IMR-90 (cell line): ENCODE data around the gene ZNF71. TPM values are rescaled to one million over a fixed set of nuclear protein-coding genes. Genes with fewer than 3 reads are reported as not detected.

Experiments used
- ATAC-seq: fragments of 200-7000 bp; cut with Tn5 transposase; 2 replicates; pipeline ENCODE4 v1.9.1; 2020; ENCODE audit warnings: low read depth, mild to moderate bottlenecking, moderate library complexity
- BruUV-seq: library from RNA; stranded (reverse); fragments of 400-500 nt; replicated peaks from 2 replicates; lab custom pipeline; 2021; lab: Mats Ljungman, UMichigan
- CTCF ChIA-PET: fragments of 300-600 bp; formaldehyde crosslinking; extraction: SDS; loops from one replicate; lab custom pipeline; 2021; ENCODE audit warnings: antibody characterized with exemption; lab: Yijun Ruan, JAX
- POLR2A ChIA-PET: fragments of 300-600 bp; sonication (Branson Sonifier 250); formaldehyde crosslinking; loops from one replicate; lab custom pipeline; 2022; ENCODE audit warnings: antibody characterized with exemption; ENCODE audit not compliant: unreplicated experiment; lab: Charles Lee
- DNase-seq: peaks from one replicate; pipeline ENCODE4 v3.0.0; 2013
- H2AFZ ChIP-seq: replicated peaks from 2 replicates; pipeline ENCODE3; 2013; ENCODE audit warnings: low read length, mild to moderate bottlenecking; ENCODE audit not compliant: poor library complexity
- H2AK5ac ChIP-seq: 2 replicates; pipeline ENCODE4 v1.6.1; 2013; ENCODE audit warnings: low read depth, low read length, inconsistent platforms
- H2AK9ac ChIP-seq: replicated peaks from 2 replicates; pipeline ENCODE3; 2013; ENCODE audit warnings: mild to moderate bottlenecking, low read depth, low read length, moderate library complexity; ENCODE audit not compliant: poor library complexity
- H2BK120ac ChIP-seq: 2 replicates; pipeline ENCODE4 v1.6.1; 2013; ENCODE audit warnings: low read depth, low read length, inconsistent platforms
- H2BK15ac ChIP-seq: 3 replicates; pipeline ENCODE4 v1.6.1; 2013; ENCODE audit warnings: low read depth, low read length, inconsistent platforms
- H2BK20ac ChIP-seq: 2 replicates; pipeline ENCODE4 v1.6.1; 2013; ENCODE audit warnings: low read depth, mild to moderate bottlenecking, inconsistent platforms, low read length, moderate library complexity
- H2BK5ac ChIP-seq: 2 replicates; pipeline ENCODE4 v1.6.1; 2013; ENCODE audit warnings: mild to moderate bottlenecking, low read depth, low read length, inconsistent platforms; ENCODE audit not compliant: poor library complexity, severe bottlenecking
- H3K14ac ChIP-seq: replicated peaks from 2 replicates; pipeline ENCODE4 v1.6.1; 2013; ENCODE audit warnings: low read depth, low read length, inconsistent platforms
- H3K18ac ChIP-seq: 2 replicates; pipeline ENCODE4 v1.6.1; 2013; ENCODE audit warnings: low read depth, low read length, control low read depth
- H3K23ac ChIP-seq: 2 replicates; pipeline ENCODE4 v1.6.1; 2013; ENCODE audit warnings: low read depth, low read length, inconsistent platforms
- H3K27ac ChIP-seq: 2 replicates; pipeline ENCODE4 v1.5.1; 2013; ENCODE audit warnings: mild to moderate bottlenecking, control low read depth, low read length; ENCODE audit not compliant: insufficient read depth
- H3K27me3 ChIP-seq: 2 replicates; pipeline ENCODE4 v1.6.1; 2013; ENCODE audit warnings: low read length; ENCODE audit not compliant: control insufficient read depth, insufficient read depth
- H3K36me3 ChIP-seq: 2 replicates; pipeline ENCODE4 v1.6.1; 2013; ENCODE audit warnings: low read length, mixed read lengths; ENCODE audit not compliant: control insufficient read depth, insufficient read depth
- H3K4ac ChIP-seq: 2 replicates; pipeline ENCODE4 v1.6.1; 2013; ENCODE audit warnings: low read depth, low read length, inconsistent platforms
- H3K4me1 ChIP-seq: 2 replicates; pipeline ENCODE4 v1.6.1; 2013; ENCODE audit warnings: low read length, mixed read lengths; ENCODE audit not compliant: control insufficient read depth, insufficient read depth
- H3K4me2 ChIP-seq: 2 replicates; pipeline ENCODE4 v1.6.1; 2013; ENCODE audit warnings: low read depth, mild to moderate bottlenecking, control low read depth, low read length, moderate library complexity
- H3K4me3 ChIP-seq: 2 replicates; pipeline ENCODE4 v1.5.1; 2013; ENCODE audit warnings: low read depth, mild to moderate bottlenecking, control low read depth, low read length, moderate library complexity; ENCODE audit not compliant: insufficient read depth
- H3K56ac ChIP-seq: 2 replicates; pipeline ENCODE4 v1.6.1; 2013; ENCODE audit warnings: low read length, inconsistent platforms; ENCODE audit not compliant: insufficient read depth; ENCODE audit errors: extremely low read depth
- H3K79me1 ChIP-seq, 2 experiments: 2 replicates each; pipeline ENCODE4 v1.6.1; 2013; ENCODE audit warnings: low read length in 2 of 2, inconsistent platforms in 1 of 2, low read depth in 1 of 2
- H3K9ac ChIP-seq: 2 replicates; pipeline ENCODE4 v1.6.1; 2013; ENCODE audit warnings: low read depth, low read length, control low read depth
- H3K9me1 ChIP-seq: 2 replicates; pipeline ENCODE4 v1.6.1; 2013; ENCODE audit warnings: low read length, inconsistent platforms; ENCODE audit not compliant: insufficient read depth
- H3K9me3 ChIP-seq: 2 replicates; pipeline ENCODE4 v1.6.1; 2013; ENCODE audit warnings: low read length; ENCODE audit not compliant: control insufficient read depth, insufficient read depth
- H4K20me1 ChIP-seq: 2 replicates; pipeline ENCODE4 v1.6.1; 2013; ENCODE audit warnings: low read length, inconsistent platforms; ENCODE audit not compliant: insufficient read depth
- H4K5ac ChIP-seq: 2 replicates; pipeline ENCODE4 v1.6.1; 2013; ENCODE audit warnings: mild to moderate bottlenecking, low read depth, low read length, control low read depth
- H4K8ac ChIP-seq, 2 experiments: 2 replicates each; pipeline ENCODE4 v1.6.1; 2013; ENCODE audit warnings: low read depth in 2 of 2, low read length in 2 of 2, control low read depth in 1 of 2, inconsistent platforms in 1 of 2
- H4K91ac ChIP-seq: 2 replicates; pipeline ENCODE4 v1.6.1; 2013; ENCODE audit warnings: low read depth, low read length, inconsistent platforms; ENCODE audit not compliant: insufficient read depth
- BHLHE40 ChIP-seq: fragments of 150-350 bp; IDR thresholded peaks from 2 replicates; pipeline ENCODE4 v1.6.1; 2016; ENCODE audit warnings: mild to moderate bottlenecking, low read depth, low read length
- CEBPB ChIP-seq: IDR thresholded peaks from 2 replicates; pipeline ENCODE4 v1.6.1; 2012; ENCODE audit warnings: low read depth, low read length, improper control_type of control experiment
- CHD1 ChIP-seq: IDR thresholded peaks from 2 replicates; pipeline ENCODE4 v1.6.1; 2012; ENCODE audit warnings: low read depth, low read length, improper control_type of control experiment
- CTCF ChIP-seq: conservative IDR thresholded peaks from 2 replicates; pipeline ENCODE4 v1.5.1; 2012; ENCODE audit warnings: mild to moderate bottlenecking, low read depth, low read length, improper control_type of control experiment
- ELK1 ChIP-seq: fragments of 150-350 bp; IDR thresholded peaks from 2 replicates; pipeline ENCODE4 v1.6.1; 2016; ENCODE audit warnings: low read depth, mild to moderate bottlenecking, low read length, moderate library complexity, borderline replicate concordance
- FOS ChIP-seq: fragments of 150-350 bp; IDR thresholded peaks from 2 replicates; pipeline ENCODE4 v1.6.1; 2016; ENCODE audit warnings: low read depth, low read length
- MAFK ChIP-seq: IDR thresholded peaks from 2 replicates; pipeline ENCODE4 v1.6.1; 2012; ENCODE audit warnings: low read depth, low read length, improper control_type of control experiment
- MXI1 ChIP-seq: IDR thresholded peaks from 2 replicates; pipeline ENCODE4 v1.6.1; 2012; ENCODE audit warnings: low read depth, mild to moderate bottlenecking, low read length, moderate library complexity, borderline replicate concordance
- NFE2L2 ChIP-seq: fragments of 150-350 bp; IDR thresholded peaks from 2 replicates; pipeline ENCODE4 v1.6.1; 2016; ENCODE audit warnings: low read depth, mild to moderate bottlenecking, low read length
- RAD21 ChIP-seq: IDR thresholded peaks from 2 replicates; pipeline ENCODE4 v1.6.1; 2012; ENCODE audit warnings: low read length, improper control_type of control experiment
- RFX5 ChIP-seq: IDR thresholded peaks from 2 replicates; pipeline ENCODE4 v1.8.0; 2012; ENCODE audit warnings: low read depth, mild to moderate bottlenecking, low read length, moderate library complexity
- SMC3 ChIP-seq: fragments of 150-350 bp; IDR thresholded peaks from 2 replicates; pipeline ENCODE4 v1.6.1; 2016; ENCODE audit warnings: low read depth, mild to moderate bottlenecking, antibody characterized with exemption, low read length, moderate library complexity
- USF2 ChIP-seq: fragments of 150-350 bp; IDR thresholded peaks from 2 replicates; pipeline ENCODE4 v1.6.1; 2017; ENCODE audit warnings: mild to moderate bottlenecking, antibody characterized with exemption, low read length, low read depth
- WGBS, 2 experiments: methylation state at CpG; one replicate each; pipeline versions ENCODE4 v1.1.5 to v1.1.7; 2013; ENCODE audit warnings: missing lambda C conversion rate in 2 of 2; ENCODE audit not compliant: insufficient read length in 1 of 2; ENCODE audit errors: extremely low coverage in 2 of 2; 5-methylcytosine and 5-hydroxymethylcytosine counted together
- dilution Hi-C: fragments of 300-500 bp; cut with HindIII; formaldehyde crosslinking; loops from one replicate; pipeline ENCODE4 v1.14.3; 2018; ENCODE audit warnings: low sequenced_read_pairs; ENCODE audit not compliant: unreplicated experiment
- in situ Hi-C: fragments of 300-500 bp; cut with MboI; formaldehyde crosslinking; loops from 3 replicates; pipeline ENCODE4 v1.14.3; 2019; ENCODE audit warnings: low sequenced_read_pairs, inconsistent platforms, mixed read lengths
- intact Hi-C: fragments of 100-400 bp; cut with micrococcal nuclease; formaldehyde crosslinking; loops from 2 replicates; pipeline ENCODE4 v1.10.0; 2022
- polyA plus RNA-seq, 3 experiments: library from polyadenylated mRNA; depleted of rRNA; stranded (reverse); fragments of >200 nt; gene quantifications; 2 replicates each; pipeline ENCODE4 v1.2.3, GENCODE V29; 2012; ENCODE audit warnings: low replicate concordance in 1 of 3
- total RNA-seq: library from RNA; depleted of rRNA; stranded (reverse); fragments of >200 nt; gene quantifications from 2 replicates; pipeline ENCODE4 v1.2.3, GENCODE V29; 2012

ZNF71 gene
- total and polyA plus RNA-seq, 2 of the 4 experiments (the other 2 are of a cell fraction), result 7.9 to 9.3 TPM

- DNase-seq (no peak), ATAC-seq (no peak)
- H3K9me1 ChIP-seq, result no peaks in the 10 kb centered on the region
- H2BK20ac ChIP-seq, result no peak overlapping the region
- H3K18ac ChIP-seq, result no peak overlapping the region
- POLR2A ChIA-PET, result interaction anchor here (0.5 kb wide), 1 partner anchor 94 kb away, joined by 4 read pairs; no protein-coding TSS in a partner anchor
- CTCF ChIA-PET, result no interaction called here
- H2BK5ac ChIP-seq, result no peak overlapping the region
- H3K36me3 ChIP-seq, result peaks cover 44% of the 10 kb centered on the region
- H3K56ac ChIP-seq, result no peak overlapping the region
- no peak overlapping the region for H2AFZ ChIP-seq
- no peaks in the 10 kb centered on the region for H4K20me1 ChIP-seq
- H3K23ac ChIP-seq, result no peak overlapping the region
- H2BK15ac ChIP-seq, result no peak overlapping the region
- H3K4me2 ChIP-seq, result no peak overlapping the region
- H3K4me3 ChIP-seq, result no peak overlapping the region
- H4K8ac ChIP-seq, result no peak overlapping the region
- TF ChIP-seq FOS, result no peak
- no peak for TF ChIP-seq USF2
- no peak for TF ChIP-seq SMC3
- TF ChIP-seq RFX5, result no peak
- TF ChIP-seq CHD1, result no peak
- TF ChIP-seq CEBPB, result no peak
- no peak for TF ChIP-seq MXI1
- no peak for TF ChIP-seq NFE2L2
- no peak for TF ChIP-seq CTCF
- TF ChIP-seq ELK1, result no peak
- no peak for TF ChIP-seq MAFK
- TF ChIP-seq RAD21, result no peak
- TF ChIP-seq BHLHE40, result no peak
- H2AK5ac ChIP-seq, result no peak overlapping the region
- H3K14ac ChIP-seq, result no peak overlapping the region
- in situ Hi-C loops (no loop called here), dilution Hi-C loops (no loop called here), intact Hi-C loops (no loop called here)
- H3K4ac ChIP-seq, result no peak overlapping the region
- H3K79me1 ChIP-seq, result peaks cover 0 to 17% of the 10 kb centered on the region in 2 experiments; a peak in 1 of 4 replicates
- no peak overlapping the region for H4K91ac ChIP-seq
- no peaks in the 10 kb centered on the region for H3K4me1 ChIP-seq
- H3K9ac ChIP-seq, result no peak overlapping the region
- no peak overlapping the region for H2AK9ac ChIP-seq
- H3K27me3 ChIP-seq, result no peaks in the 10 kb centered on the region
- no peak overlapping the region for H2BK120ac ChIP-seq
- peaks cover 54% of the 10 kb centered on the region for H3K9me3 ChIP-seq
- no peak overlapping the region for H3K27ac ChIP-seq
- H4K5ac ChIP-seq, result no peak overlapping the region
- no CpG with 5 or more reads among the region's 6 CpGs for WGBS, 2 experiments
- no TSS peak for BruUV-seq
These were observed 47.6 kb upstream of the ZNF71 start for GRCh38 chr19:56547535-56547934.
